ENCODE measurements around the gene C1GALT1.

GRCh38 chr7:7216279-7216678 lies 33.9 kb downstream of the C1GALT1 start:
- TF ChIP-seq CTCF (IDR thresholded peaks at IDR 0.05; ENCODE audit: low read length) (no peak), EZH2phosphoT487 (IDR thresholded peaks at IDR 0.05; ENCODE audit: low read length) (no peak), EZH2 (optimal IDR thresholded peaks at IDR 0.05; ENCODE audit: low read depth, low read length) (no peak)
